K562 treated with DMSO at 1 percent for 4 hours (cell line): ENCODE results near the gene COPB2. TPM values are rescaled to one million over a fixed set of nuclear protein-coding genes. Genes with fewer than 3 reads are reported as not detected.

ENCODE experiments used
- total RNA-seq: library from RNA; unstranded; fragments of 300-600 nt; gene quantifications from 2 replicates; pipeline ENCODE4 v1.2.3, GENCODE V29; 2022; ENCODE audit not compliant: insufficient read depth

The COPB2 gene
- total RNA-seq: 104 and 114 TPM in 2 replicates

DNA sequence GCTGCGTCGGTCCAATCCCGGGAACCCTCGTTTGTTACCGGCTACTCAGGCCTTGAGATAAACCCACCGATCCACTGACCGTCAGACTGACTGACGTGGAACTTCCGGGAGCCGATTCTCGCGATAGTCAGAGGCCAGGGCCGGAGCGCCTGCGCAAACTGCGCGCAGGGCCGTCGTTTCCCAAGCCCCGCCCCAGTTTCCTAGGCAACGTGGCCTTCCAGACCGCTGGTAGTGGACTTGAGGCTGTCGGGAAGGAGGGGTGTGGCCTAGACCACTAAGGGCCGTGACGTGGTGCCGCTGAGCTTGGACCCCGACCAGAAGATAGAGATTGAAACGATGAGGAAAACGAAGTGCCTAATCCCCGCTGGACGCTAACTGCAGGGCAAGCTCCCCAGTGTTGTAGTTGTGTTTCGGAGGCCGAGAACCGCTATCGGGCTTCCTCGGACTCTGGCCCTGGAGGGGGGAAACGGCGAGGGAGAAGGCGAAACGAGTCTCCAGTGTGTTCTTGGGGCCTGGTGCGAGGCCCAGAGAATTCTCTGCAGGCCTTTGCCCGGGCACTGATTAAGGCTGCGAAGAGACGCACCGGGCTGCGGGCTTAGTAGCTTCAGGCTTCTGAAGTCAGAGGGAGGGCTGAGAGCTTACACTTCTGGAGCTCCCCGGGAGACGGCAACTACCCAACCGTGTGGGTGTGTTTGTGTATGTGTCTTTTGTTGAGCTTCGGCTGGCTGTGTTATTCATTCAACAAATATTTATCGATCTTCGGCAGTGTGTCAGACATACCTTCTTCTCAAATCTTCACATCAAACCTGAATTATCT is at the start of gene COPB2:
COPB2 (minus strand) TSS at position 96 of the 817 bp plus-strand sequence. CDS start 97 bp downstream, outside the sequence.

DNA sequence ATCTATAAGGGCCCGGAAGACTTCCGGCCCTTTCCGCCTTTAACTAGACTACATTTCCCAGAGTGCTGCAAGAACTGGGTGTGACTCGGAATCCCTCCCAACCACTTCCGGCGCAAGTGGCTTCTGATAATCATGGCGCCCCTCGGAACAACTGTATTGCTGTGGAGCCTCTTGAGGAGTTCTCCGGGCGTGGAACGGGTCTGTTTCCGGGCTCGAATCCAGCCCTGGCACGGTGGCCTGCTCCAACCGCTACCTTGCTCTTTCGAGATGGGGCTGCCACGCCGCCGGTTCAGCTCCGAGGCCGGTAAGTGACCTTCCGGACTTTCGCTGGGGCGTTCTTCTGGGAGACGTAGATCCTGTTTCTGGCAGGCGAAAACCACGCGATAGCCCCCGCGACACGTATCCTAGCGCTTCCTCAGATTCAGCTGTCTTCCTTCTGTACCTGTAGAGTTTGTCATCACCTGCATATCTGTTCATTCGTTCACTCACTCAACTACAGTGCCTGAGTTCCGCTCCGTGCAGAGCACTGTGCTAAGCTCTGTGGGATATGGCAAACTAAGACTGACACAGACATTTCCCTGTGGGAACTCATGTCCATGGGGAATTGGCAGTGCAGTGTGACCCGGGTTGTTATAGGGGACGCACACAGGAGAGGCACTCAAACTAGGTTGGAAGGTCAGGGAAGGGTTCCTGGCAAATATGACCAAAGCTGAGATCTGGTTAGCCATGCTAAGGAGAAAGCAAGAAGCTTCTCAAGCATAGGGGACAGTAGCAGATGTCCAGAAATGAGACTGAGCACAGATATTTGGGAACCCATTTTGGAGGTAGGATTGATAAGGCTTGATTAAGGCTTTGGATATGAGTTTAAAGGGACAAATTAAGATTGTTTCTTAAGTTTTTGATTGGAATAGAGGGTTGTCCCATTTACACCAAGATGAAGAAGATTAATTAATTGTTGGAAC is 45.3 kb downstream of the COPB2 start, which contains the start of gene MRPS22:
MRPS22 (plus strand) TSS at position 126 of the 962 bp plus-strand sequence; CDS start at position 133, 7 bp downstream.

Other genes starting within 250 kb of the COPB2 start
- gene MRPS22, start 45.6 kb downstream of the COPB2 start, total RNA-seq: 48.4 and 50.1 TPM in 2 replicates
- not detected in 2 replicates for gene RBP2, start 86.9 kb upstream of the COPB2 start, total RNA-seq
- gene RBP1, start 150.1 kb upstream of the COPB2 start, total RNA-seq: not detected in 2 replicates